Natural killer cell (primary cell): ENCODE measurements around the gene TENM3. TPM values are rescaled to one million over a fixed set of nuclear protein-coding genes. Genes with fewer than 3 reads are reported as not detected.

Experiments used
- ATAC-seq, 3 donors: fragments of 150-1000 bp in 2 of 3; fragments of 200-7000 bp in 1 of 3; cut with Tn5 transposase; 1 replicate in 1 of 3; 2 replicates in 2 of 3; pipeline ENCODE4 v1.10.0; 2021; ENCODE audit warnings: mild to moderate bottlenecking in 2 of 3, moderate library complexity in 2 of 3
- DNase-seq, 2 donors: peaks; one replicate each; pipeline versions ENCODE4 v3.0.0 to v3.0.0-alpha.2; 2013 to 2021; ENCODE audit warnings: mixed read lengths in 1 of 2
- H3K27ac ChIP-seq: one replicate; pipeline ENCODE4 v1.5.1; 2013; ENCODE audit warnings: mild to moderate bottlenecking, low read length
- H3K27me3 ChIP-seq: one replicate; pipeline ENCODE4 v1.6.1; 2013; ENCODE audit warnings: low read length; ENCODE audit not compliant: control insufficient read depth, insufficient read depth
- H3K36me3 ChIP-seq: one replicate; pipeline ENCODE4 v1.6.1; 2013; ENCODE audit warnings: low read length; ENCODE audit not compliant: control insufficient read depth, insufficient read depth
- H3K4me1 ChIP-seq: one replicate; pipeline ENCODE4 v1.6.1; 2013; ENCODE audit warnings: low read length; ENCODE audit not compliant: control insufficient read depth, insufficient read depth
- H3K4me3 ChIP-seq: one replicate; pipeline ENCODE4 v1.5.1; 2013; ENCODE audit warnings: low read length
- H3K9me3 ChIP-seq: one replicate; pipeline ENCODE4 v1.6.1; 2013; ENCODE audit warnings: low read length; ENCODE audit not compliant: control insufficient read depth, insufficient read depth
- H3K27ac Mint-ChIP-seq, 2 donors: one replicate each; pipeline ENCODE4 v1.8.0; 2022; ENCODE audit warnings: mild to moderate bottlenecking in 2 of 2, mixed read lengths in 2 of 2, moderate library complexity in 1 of 2
- H3K27me3 Mint-ChIP-seq, 2 donors: one replicate each; pipeline ENCODE4 v1.8.0; 2022; ENCODE audit warnings: low read depth in 2 of 2, mixed read lengths in 2 of 2
- H3K36me3 Mint-ChIP-seq: one replicate; pipeline ENCODE4 v1.8.0; 2022; ENCODE audit warnings: mixed read lengths
- H3K4me1 Mint-ChIP-seq, 2 donors: one replicate each; pipeline ENCODE4 v1.8.0; 2022; ENCODE audit warnings: mixed read lengths in 2 of 2
- H3K4me3 Mint-ChIP-seq: one replicate; pipeline ENCODE4 v1.8.0; 2022; ENCODE audit warnings: mild to moderate bottlenecking, moderate library complexity, mixed read lengths
- H3K9me3 Mint-ChIP-seq, 2 donors: one replicate each; pipeline ENCODE4 v1.8.0; 2022; ENCODE audit warnings: mixed read lengths in 2 of 2
- WGBS: methylation state at CpG from one replicate; pipeline ENCODE4 v1.1.7; 2013; ENCODE audit warnings: missing lambda C conversion rate; ENCODE audit not compliant: insufficient coverage; 5-methylcytosine and 5-hydroxymethylcytosine counted together
- intact Hi-C: fragments of 100-400 bp; cut with micrococcal nuclease; formaldehyde crosslinking; loops from one replicate; pipeline ENCODE4 v1.14.2; 2022
- total RNA-seq, 4 donors: library from RNA; stranded (reverse); fragments of 120-200 nt in 1 of 4; gene quantifications; one replicate each; pipeline versions ENCODE4 v1.2.3 to v1.2.4, GENCODE V29; 2013 to 2022
- TF ChIP-seq, protein P1 (sequence below): fragments of 200-600 bp; IDR thresholded peaks from one replicate; pipeline ENCODE4 v1.8.0; 2022; ENCODE audit warnings: antibody characterized with exemption

Gene TENM3
- total RNA-seq, 3 donors from 2014 or later (not counting 1 experiment from before 2014, with no cell fraction given): not detected

DNA sequence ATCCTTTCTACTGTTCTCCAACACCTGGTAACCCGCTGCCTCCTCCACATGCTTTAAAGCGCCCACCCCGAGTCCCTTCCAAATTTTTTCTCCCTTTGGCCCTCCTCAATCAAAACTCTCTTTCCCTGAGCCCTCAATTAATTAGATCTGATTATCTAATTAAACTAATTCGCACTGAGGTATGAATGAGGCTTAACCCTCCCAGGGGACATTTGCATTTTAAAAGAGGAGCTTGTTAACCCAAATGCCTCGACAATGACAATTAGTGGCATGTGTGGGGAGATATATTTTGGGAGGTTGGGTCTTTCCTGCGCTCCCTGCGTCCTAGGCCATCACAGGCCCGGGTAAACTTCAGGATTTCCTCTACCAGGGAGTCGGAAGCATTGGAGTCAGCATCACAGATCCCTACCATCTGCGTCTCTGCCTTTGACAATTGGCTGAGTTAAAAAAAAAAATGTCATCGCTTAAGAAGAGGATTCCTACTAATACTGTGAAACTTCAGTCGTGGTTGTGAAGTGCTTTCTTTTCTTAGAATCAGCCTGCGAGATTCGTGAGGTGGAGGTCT is 50.6 kb downstream of the TENM3 start:
- no peaks in the 10 kb centered on the region for H3K36me3 Mint-ChIP-seq
- no peaks in the 10 kb centered on the region for H3K9me3 ChIP-seq
- no peaks in the 10 kb centered on the region for H3K4me1 Mint-ChIP-seq
- no peaks in the 10 kb centered on the region for H3K4me1 ChIP-seq
- H3K9me3 Mint-ChIP-seq: peaks cover 2 to 3% of the 10 kb centered on the region in 2 donors
- TF ChIP-seq, protein P1, sequence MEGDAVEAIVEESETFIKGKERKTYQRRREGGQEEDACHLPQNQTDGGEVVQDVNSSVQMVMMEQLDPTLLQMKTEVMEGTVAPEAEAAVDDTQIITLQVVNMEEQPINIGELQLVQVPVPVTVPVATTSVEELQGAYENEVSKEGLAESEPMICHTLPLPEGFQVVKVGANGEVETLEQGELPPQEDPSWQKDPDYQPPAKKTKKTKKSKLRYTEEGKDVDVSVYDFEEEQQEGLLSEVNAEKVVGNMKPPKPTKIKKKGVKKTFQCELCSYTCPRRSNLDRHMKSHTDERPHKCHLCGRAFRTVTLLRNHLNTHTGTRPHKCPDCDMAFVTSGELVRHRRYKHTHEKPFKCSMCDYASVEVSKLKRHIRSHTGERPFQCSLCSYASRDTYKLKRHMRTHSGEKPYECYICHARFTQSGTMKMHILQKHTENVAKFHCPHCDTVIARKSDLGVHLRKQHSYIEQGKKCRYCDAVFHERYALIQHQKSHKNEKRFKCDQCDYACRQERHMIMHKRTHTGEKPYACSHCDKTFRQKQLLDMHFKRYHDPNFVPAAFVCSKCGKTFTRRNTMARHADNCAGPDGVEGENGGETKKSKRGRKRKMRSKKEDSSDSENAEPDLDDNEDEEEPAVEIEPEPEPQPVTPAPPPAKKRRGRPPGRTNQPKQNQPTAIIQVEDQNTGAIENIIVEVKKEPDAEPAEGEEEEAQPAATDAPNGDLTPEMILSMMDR: no peak
- no peak overlapping the region for H3K27ac Mint-ChIP-seq
- DNase-seq (no peak), ATAC-seq (no peak)
- H3K27me3 Mint-ChIP-seq: no peaks in the 10 kb centered on the region
- no peaks in the 10 kb centered on the region for H3K36me3 ChIP-seq
- no peaks in the 10 kb centered on the region for H3K27me3 ChIP-seq
- H3K27ac ChIP-seq: no peak overlapping the region
- intact Hi-C loops: no loop called here
- WGBS: 52% methylated on average over 14 of the region's 14 CpGs
- no peak overlapping the region for H3K4me3 Mint-ChIP-seq
- no peak overlapping the region for H3K4me3 ChIP-seq

DNA sequence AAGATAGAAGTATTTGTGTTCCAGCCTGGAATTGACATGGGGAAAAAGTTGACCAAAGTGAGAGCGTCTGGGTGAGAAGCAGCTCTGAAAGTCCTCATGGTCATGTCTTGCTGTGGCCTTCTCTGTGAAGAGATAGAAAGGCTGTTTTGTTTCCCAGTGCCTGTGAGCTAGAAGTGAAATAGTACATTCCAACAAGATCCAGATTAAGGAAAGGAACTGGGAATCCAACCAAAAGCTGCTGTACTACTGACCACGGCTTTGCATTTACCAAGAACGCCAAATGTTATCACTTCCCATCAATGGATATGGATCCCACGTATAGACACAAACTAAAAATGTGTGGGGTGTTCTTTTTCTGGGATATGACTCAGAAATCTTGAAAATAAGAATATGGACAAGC is 51.2 kb downstream of the TENM3 start:
- Mint-ChIP-seq H3K4me3 (no peak overlapping the region), H3K4me1 (no peaks in the 10 kb centered on the region), H3K27me3 (no peaks in the 10 kb centered on the region), H3K9me3 (peaks cover 2 to 6% of the 10 kb centered on the region in 2 donors), H3K36me3 (no peaks in the 10 kb centered on the region), H3K27ac (no peak overlapping the region)
- Histone ChIP-seq H3K27ac (no peak overlapping the region), H3K4me3 (no peak overlapping the region), H3K9me3 (no peaks in the 10 kb centered on the region), H3K4me1 (no peaks in the 10 kb centered on the region), H3K36me3 (no peaks in the 10 kb centered on the region), H3K27me3 (no peaks in the 10 kb centered on the region)
- DNase-seq (no peak), ATAC-seq (no peak)
- 85% methylated on average over 4 of the region's 4 CpGs for WGBS
- intact Hi-C loops: no loop called here
- TF ChIP-seq, protein P1: no peak

DNA sequence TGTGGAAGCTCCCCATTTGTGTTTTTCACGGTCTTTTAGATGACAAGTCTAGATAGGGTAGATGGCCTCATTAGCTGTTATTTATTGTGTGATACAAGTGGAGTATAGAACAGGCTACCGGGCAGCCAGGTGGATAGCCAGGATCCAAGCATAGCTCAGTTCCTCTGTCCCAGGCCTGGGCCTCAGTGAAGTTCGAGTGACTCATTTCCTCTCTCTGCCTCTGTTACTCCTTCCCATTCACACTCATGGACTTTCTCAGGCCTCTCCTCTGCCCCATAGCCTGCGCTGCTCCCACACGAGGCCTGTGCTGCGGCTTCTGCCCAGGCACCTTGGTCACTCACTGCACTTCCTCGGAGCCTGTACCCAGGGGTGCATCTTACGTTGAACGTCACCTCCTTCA is 54.5 kb downstream of the TENM3 start:
- Histone ChIP-seq H3K9me3 (no peaks in the 10 kb centered on the region), H3K4me1 (no peaks in the 10 kb centered on the region), H3K27me3 (no peaks in the 10 kb centered on the region), H3K4me3 (no peak overlapping the region), H3K36me3 (no peaks in the 10 kb centered on the region), H3K27ac (no peak overlapping the region)
- H3K27me3 Mint-ChIP-seq: no peaks in the 10 kb centered on the region
- WGBS: 70% methylated on average over 9 of the region's 9 CpGs
- H3K27ac Mint-ChIP-seq: no peak overlapping the region
- H3K4me1 Mint-ChIP-seq: no peaks in the 10 kb centered on the region
- H3K4me3 Mint-ChIP-seq: no peak overlapping the region
- DNase-seq: no peak
- H3K9me3 Mint-ChIP-seq: peaks cover 2 to 5% of the 10 kb centered on the region in 2 donors
- intact Hi-C loops: no loop called here
- peak in 1 of 3 donors; percentile 27 for ATAC-seq
- TF ChIP-seq, protein P1: no peak
- H3K36me3 Mint-ChIP-seq: no peaks in the 10 kb centered on the region

DNA sequence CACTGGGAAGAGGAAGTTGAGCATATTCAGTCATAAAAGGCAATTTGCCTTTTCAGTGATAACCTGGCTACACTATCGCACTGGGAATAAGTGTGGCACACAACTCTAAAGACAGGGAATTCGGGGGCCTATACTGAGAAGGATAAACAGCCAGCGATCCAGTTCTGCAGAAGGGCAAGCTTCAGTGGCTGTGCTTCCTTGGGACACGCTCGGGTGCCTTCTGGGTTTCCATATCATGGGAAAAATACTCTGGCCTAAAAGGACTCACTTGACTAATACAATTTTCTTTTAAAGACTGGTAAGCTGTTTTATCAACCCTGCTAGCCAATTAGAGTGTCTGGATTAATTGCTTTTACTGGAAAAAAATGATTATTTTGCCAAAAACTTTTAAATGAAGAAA is 58.5 kb downstream of the TENM3 start:
- no peaks in the 10 kb centered on the region for H3K36me3 ChIP-seq
- H3K27ac Mint-ChIP-seq: no peak overlapping the region
- H3K27ac ChIP-seq: no peak overlapping the region
- no peaks in the 10 kb centered on the region for H3K27me3 Mint-ChIP-seq
- H3K9me3 ChIP-seq: no peaks in the 10 kb centered on the region
- peaks cover 2 to 6% of the 10 kb centered on the region in 2 donors for H3K9me3 Mint-ChIP-seq
- no peak overlapping the region for H3K4me3 Mint-ChIP-seq
- intact Hi-C loops: no loop called here
- no peak for DNase-seq
- H3K36me3 Mint-ChIP-seq: no peaks in the 10 kb centered on the region
- 84% methylated on average over 5 of the region's 5 CpGs for WGBS
- no peak for ATAC-seq
- H3K4me1 ChIP-seq: no peaks in the 10 kb centered on the region
- no peaks in the 10 kb centered on the region for H3K27me3 ChIP-seq
- no peak overlapping the region for H3K4me3 ChIP-seq
- TF ChIP-seq, protein P1: no peak
- H3K4me1 Mint-ChIP-seq: no peaks in the 10 kb centered on the region
